NCI-H1105 treated with DMSO at 0.1 percent for 48 hours (cell line): Measurements from ENCODE around the gene HMGN5.

ENCODE experiments used
- DNase-seq: peaks from one replicate; lab custom pipeline; 2025; lab: John Stamatoyannopoulos, UW

The HMGN5 gene

DNA sequence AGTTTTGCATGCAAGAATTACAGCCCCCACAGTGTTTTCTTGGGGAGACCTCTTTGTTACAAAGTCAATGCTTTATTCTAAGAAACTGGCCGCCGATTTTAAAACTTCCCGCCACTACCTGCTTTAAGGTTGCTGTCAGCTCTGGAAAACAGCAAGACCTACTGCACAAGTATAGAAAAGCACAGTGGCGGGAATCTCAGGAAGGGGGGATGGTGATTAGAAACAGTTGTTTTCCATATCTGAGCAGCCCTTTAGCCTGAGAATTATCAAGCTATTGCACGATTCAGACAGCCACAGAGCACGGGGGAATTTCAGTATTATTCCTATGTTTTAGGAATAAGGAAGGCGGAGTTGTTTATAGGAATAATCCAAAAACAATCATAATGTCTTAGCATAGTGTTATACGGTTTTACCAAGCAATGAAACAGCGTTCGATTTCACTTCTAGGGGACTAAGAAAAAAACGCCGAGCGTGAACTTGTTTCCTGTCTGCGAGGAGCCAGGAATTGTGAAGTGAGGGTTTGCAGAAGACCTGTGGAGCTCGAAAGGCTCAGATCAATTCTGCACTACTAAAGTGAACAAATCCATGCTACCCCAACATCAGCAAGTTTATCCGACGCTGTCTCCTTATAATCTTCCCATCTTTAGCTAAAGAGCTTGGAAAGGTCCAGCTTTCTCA, 81.3 kb downstream of the HMGN5 start:
- no peak for DNase-seq

DNA sequence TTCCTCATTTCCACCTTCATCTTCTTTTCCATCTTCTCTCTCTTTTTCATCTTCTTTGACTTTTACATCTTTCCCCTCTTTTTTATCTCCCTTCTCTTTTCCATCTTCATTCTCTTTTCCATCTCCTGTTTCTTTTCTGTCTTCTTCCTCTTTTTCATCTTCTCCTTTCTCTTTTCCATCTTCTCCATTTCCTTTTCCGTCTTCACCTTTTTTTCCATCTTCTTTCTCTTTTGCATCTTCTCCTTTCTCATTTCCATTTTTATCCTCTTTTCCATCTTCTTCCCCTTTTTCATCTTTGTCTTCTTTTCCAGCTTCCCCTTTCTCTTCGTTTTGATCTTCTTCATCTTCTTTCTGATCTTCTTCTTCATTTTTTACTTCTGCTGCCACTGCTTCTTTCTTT, 87.0 kb downstream of the HMGN5 start:
- DNase-seq: no peak

DNA sequence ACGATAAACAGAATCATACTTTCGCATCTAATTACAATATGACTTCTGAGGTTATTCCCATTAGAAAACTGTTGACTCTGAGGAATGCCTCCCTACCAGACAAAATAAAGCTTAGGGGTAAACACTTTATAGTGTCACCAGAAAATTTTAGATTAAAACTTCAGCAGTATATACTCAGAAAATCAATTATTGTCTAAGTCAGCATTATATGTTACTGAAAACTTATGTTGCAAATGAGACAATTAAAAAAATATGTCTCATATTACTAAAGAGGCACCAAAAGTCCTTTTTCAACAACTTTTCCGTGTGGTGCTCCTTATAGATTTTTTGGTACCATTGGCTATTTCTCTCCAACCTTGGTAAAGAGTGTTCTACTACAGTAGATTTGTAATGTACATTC, 91.4 kb downstream of the HMGN5 start:
- no peak for DNase-seq

DNA sequence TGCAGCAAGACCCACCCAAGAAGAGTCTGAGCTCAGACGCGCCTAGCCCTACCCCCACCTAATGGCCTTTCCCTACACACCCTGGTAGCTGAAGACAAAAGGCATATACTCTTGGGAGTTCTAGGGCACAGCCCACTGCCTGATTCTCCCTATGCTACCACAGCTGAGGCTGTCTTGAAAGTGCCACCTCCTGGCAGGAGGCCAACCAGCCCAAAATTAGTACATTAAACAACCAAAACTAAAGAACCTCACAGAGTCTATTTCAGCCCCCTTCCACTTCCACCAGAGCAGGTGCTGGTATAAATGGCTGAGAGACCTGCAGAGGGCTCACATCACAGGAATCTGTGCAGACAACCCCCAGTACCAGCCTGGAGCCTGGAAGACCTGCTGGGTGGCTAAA, 119.1 kb downstream of the HMGN5 start:
- no peak for DNase-seq
